ENCODE results near the gene DSCAM.

DNA sequence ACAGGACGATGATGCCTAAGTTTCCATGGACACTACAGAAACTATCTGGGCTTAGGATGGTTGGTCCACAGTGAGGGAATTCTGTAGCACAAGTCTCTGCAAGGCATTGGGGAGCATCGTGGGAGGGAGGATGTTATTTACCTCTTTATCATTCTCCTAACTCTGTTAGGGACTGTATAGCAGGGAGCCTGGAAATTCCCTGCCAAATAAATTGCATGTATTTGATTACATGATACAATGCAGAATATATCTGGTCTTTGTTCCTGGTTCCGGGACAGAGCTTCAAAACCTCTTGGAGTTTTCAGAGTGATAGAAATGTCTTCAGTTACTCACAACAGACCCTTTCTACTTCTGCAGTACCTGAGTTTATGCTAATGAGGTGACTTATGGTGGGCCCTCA is 593.8 kb downstream of the DSCAM start:
- TF ChIP-seq, protein P1, sequence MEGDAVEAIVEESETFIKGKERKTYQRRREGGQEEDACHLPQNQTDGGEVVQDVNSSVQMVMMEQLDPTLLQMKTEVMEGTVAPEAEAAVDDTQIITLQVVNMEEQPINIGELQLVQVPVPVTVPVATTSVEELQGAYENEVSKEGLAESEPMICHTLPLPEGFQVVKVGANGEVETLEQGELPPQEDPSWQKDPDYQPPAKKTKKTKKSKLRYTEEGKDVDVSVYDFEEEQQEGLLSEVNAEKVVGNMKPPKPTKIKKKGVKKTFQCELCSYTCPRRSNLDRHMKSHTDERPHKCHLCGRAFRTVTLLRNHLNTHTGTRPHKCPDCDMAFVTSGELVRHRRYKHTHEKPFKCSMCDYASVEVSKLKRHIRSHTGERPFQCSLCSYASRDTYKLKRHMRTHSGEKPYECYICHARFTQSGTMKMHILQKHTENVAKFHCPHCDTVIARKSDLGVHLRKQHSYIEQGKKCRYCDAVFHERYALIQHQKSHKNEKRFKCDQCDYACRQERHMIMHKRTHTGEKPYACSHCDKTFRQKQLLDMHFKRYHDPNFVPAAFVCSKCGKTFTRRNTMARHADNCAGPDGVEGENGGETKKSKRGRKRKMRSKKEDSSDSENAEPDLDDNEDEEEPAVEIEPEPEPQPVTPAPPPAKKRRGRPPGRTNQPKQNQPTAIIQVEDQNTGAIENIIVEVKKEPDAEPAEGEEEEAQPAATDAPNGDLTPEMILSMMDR (IDR thresholded peaks at IDR 0.05; ENCODE audit: insufficient read depth, low read length) = no peak
- TF ChIP-seq POLR2AphosphoS5 (IDR thresholded peaks at IDR 0.05; ENCODE audit: low read depth) = no peak
- TF ChIP-seq, protein P2, sequence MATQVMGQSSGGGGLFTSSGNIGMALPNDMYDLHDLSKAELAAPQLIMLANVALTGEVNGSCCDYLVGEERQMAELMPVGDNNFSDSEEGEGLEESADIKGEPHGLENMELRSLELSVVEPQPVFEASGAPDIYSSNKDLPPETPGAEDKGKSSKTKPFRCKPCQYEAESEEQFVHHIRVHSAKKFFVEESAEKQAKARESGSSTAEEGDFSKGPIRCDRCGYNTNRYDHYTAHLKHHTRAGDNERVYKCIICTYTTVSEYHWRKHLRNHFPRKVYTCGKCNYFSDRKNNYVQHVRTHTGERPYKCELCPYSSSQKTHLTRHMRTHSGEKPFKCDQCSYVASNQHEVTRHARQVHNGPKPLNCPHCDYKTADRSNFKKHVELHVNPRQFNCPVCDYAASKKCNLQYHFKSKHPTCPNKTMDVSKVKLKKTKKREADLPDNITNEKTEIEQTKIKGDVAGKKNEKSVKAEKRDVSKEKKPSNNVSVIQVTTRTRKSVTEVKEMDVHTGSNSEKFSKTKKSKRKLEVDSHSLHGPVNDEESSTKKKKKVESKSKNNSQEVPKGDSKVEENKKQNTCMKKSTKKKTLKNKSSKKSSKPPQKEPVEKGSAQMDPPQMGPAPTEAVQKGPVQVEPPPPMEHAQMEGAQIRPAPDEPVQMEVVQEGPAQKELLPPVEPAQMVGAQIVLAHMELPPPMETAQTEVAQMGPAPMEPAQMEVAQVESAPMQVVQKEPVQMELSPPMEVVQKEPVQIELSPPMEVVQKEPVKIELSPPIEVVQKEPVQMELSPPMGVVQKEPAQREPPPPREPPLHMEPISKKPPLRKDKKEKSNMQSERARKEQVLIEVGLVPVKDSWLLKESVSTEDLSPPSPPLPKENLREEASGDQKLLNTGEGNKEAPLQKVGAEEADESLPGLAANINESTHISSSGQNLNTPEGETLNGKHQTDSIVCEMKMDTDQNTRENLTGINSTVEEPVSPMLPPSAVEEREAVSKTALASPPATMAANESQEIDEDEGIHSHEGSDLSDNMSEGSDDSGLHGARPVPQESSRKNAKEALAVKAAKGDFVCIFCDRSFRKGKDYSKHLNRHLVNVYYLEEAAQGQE (IDR thresholded peaks at IDR 0.05; ENCODE audit: insufficient replicate concordance, low read depth) = no peak
- TF ChIP-seq SPI1 (IDR thresholded peaks at IDR 0.05; ENCODE audit: borderline replicate concordance, low read depth) = no peak
- no peak for TF ChIP-seq GABPA (IDR thresholded peaks at IDR 0.05; ENCODE audit: low read depth)
